Activated T-cell treated with anti-CD3 and anti-CD28 coated beads for 24 hours (primary cell): ENCODE measurements around the gene OR2A25.
"Not testable (repeated sequence)": the region's sequence is repeated elsewhere in the genome, so short reads cannot be mapped to it uniquely, and the experiment has no call there.

Source experiments
- DNase-seq: peaks from one replicate; pipeline ENCODE4 v3.0.0-alpha.2; 2020; ENCODE audit warnings: low read depth

The OR2A25 gene, protein sequence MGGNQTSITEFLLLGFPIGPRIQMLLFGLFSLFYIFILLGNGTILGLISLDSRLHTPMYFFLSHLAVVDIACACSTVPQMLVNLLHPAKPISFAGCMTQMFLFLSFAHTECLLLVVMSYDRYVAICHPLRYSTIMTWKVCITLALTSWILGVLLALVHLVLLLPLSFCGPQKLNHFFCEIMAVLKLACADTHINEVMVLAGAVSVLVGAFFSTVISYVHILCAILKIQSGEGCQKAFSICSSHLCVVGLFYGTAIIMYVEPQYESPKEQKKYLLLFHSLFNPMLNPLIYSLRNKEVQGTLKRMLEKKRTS

DNA sequence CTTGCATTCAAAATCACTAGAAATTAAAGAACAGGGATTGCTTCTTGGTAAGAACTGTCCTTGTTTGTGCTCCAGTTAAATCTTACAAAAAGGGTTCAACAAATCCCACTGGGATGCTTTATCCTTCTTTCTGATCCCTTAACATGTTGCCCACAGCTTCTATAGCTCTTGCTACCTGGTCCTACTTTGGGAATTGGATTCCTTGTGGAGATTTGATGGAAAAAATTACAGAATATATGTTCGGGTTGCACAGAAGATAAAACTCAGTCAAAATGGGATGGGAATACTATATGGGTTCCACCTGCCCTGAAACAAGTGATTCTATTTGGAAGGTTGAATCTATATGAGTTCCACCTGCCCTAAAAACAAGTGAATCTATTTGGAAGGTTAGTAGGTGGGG lies at the start of gene OR2A25:
TSS of gene OR2A25 (plus strand) at position 301 of the 400 bp plus-strand sequence. CDS start 4,409 bp downstream, outside the sequence.
- no peak for DNase-seq

DNA sequence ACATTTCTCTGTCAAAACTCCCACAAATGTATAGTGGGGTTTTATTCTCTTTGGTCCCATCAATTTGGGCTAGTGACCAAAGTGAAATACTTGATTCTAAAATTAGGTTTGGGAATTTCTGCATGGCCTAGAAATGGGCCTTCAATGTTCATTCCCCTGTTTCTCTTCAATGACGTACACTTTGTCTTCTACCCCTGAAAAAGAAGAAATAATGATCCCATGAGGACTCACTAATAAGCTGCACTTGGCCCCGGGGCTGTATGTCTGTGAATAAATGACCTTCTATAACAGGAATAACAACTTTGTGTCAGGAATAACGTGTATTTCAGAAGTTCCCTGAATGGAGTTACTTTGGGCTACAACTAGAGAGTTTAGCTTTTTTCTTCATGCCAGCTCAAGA lies 49.3 kb upstream of the OR2A25 start:
- DNase-seq = no peak

DNA sequence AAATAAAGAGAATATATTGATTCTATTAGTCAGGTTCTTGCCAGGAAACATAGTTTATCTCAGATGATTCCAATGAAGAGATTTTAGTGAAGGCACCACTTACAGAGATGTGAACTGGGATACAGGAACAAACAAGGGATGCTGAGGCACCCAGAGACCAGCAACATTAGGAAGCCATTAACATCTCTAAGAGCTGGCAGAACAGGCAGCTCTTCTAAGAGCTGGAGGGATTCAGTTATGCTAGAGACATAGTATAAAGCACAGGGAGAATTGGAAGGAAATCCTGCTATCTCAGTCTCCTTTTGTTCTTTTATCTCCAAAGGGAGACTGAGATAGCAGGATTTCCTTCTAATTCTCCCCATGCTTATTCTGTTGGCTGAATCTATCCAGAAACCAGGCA lies 47.4 kb upstream of the OR2A25 start:
- DNase-seq = no peak

DNA sequence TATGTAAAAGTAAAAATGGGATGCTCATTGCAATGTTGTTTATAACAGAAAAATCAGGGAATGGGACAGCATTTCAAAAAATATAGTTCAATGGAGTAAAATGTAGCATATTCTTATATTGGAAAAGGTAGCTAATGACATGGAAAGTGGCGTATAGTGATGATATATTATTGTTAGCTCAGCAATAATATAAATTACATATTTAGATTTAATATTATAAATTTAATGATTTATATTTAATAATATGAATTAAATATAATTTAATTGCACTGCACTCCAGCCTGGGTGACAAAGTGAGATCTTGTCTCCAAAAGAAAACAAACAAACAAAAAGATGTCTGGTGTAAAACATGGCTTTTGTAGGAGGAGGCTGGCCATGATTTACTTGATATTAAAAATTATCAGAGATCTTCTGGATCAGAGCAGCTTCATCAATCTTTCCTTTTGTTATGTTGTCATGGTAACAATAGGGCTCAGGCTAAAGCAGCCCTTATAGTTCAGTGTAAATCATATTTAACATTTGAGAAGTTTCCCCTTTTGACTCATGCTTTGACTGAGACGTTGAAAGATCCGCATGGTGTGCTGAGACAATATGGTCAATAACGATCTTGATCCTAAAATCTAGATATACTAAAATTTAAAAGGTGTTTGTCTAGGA lies 46.3 kb upstream of the OR2A25 start:
- no peak for DNase-seq

DNA sequence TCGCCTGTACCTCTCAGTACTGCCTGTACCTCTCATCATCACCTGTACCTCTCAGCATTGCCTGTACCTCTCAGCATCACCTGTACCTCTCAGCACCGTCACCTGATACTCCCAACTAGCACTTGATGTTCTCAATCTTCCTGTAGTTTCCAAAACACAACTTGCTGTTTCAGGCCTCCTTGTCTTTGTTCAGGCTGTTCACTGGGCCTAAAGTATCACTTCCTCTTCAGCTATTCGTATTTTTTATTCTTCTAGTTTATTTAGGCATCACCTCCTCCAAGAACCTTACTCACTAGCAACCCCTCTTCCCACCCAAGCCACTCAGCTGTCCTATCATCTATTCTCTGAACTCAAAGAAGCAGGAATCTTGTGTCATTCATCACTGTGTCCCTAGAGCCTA lies 45.4 kb upstream of the OR2A25 start:
- DNase-seq = no peak

DNA sequence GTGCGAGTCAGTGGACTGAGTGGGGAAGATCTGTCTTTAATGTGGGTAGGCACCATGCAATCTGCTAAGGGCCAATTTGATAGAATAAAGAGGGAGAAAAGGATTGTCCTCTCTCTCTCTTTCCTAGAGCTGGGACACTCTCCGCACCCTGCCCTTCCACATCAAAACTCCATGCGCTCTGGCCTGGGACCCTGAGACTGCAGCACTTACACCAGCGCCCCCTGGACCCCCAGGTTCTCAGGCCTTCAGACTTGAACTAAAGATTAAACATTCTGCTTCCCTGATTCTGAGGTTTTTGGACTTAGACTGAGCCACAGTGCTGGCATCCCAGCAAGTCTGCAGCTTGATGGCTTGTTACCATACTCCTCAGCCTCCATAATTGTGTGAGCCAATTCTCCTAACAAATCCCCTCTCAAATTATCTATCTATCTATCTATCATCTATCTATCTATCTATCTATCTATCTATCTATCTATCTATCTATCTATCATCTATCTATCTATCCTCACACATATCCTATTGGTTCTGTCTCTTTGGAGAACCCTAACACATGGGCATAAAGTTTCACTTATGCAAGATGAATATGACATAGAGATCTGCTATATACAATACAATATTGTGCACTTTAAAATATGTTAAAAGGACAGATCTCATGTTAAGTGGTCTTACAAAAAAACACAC lies 43.3 kb upstream of the OR2A25 start:
- DNase-seq = no peak

DNA sequence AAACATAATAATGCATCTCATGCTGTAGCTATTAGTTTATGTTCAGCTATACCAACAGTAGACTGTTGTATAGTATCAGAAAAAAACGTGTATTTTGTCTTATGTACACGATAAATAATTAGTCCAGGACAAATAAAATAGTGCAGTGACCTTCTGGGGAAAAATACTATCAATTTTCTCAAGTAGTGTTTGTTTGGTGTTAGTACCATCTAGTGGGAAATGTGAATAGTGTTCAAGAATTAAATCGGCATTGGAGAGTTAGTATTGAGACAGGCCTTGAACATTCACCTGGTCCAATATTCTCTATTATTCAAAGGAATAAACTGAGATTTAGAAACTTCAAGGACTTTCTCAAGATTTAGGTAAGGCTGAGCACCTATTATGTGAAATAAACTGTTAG lies 42.5 kb upstream of the OR2A25 start:
- DNase-seq = no peak

DNA sequence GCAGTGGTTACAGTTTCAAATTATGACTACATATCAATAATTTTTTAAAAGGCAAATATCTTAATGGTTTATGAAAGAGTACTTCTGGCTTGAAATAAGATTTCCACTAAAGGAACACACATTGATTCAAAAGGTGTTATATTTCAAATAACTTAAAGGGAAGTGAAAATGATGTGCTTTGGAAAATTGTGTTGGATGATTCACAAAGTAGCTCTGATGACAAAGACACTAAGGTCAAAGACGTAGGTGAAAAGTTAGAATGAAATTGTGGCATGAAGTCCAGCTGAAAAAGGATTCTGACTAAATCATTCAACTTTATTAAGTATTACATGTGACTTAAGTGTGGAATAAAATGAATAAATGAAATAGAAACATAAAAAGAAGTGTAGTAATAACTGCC lies 41.6 kb upstream of the OR2A25 start:
- no peak for DNase-seq

DNA sequence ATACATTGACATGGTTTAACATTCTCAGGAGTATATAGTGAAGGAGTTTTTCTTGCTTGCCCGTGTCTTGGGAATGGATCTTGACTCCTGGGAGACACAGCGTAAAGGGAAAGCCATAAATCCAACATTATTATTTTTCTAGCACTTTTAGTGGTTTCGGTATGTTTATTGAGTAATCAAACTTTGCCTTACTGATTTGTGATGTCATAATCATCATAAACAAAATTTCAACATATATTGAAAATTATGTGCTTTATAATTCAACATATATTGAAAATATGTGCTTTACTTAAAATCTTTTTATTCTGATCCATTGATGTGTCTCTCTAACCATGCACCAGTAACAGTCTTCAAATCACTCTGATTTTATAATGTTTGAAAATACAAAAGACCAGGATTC lies 41.1 kb upstream of the OR2A25 start:
- DNase-seq = no peak

DNA sequence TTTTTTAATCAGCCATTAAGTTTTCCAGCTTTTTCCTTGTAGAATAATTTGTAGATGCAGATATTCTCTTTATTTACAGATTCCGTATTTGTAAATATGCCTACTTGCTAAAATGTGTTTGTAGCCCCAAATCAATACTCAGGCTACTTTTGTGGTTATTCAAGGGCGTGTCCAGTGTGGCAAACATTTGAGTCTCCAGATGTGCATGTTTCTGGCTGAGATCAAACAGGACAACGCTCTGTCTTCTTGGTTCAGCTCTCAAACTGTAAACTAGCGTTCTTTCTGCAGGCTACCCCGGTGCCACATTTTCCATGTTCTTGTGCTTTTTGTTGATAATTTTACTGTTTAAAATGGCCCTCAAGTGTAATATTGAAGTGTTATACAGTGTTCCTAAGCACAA lies 37.1 kb upstream of the OR2A25 start:
- no peak for DNase-seq

DNA sequence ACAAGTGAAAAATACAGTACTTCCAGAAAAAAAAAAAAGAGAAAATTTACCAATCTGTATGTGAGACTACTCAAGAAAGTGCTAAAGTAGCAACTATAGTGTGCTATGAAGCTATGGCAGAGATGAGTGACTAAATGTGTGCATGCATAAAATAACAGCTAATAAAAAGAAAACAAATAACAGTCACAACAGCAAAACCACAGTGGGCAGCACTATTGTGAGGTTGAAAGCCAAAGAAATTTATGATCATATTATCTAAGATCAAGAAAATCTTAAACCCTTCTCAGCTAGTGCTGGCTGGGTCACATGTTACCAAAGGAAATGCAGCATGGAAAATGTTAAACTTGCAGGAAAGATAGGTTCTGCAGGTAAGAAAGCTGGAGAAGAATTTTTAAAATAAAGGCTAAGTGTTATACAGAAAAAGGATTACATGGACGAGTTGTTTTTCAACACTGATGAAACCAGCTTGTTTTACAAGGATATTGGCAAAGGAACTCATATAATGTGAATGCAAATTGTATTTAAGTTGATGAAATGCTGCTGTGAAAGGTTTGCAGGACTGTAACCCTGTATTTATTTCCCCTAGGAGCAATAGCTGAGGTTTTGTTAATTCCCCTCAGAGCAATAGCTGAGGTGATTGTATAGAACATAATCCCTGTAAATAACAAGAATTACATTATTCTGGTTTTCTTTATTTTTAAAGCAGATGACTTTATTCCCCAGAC lies 36.5 kb upstream of the OR2A25 start:
- DNase-seq = no peak

DNA sequence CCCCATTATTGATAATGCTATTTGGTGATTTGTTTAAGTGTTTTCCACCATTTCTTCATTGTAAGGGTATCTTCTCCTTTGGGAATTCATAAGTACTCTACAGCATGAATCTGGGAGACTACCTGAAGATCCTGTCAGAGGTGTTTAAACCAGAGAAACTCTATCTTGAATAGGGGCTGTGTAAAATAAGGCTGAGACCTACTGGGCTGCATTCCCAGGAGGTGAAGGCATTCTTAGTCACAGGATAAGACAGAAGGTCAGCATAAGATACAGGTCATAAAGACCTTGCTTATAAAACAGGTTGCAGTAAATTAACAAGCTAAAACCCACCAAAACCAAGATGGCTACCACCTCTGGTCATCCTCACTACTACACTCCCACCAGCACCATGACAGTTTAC lies 34.2 kb upstream of the OR2A25 start:
- no peak for DNase-seq

DNA sequence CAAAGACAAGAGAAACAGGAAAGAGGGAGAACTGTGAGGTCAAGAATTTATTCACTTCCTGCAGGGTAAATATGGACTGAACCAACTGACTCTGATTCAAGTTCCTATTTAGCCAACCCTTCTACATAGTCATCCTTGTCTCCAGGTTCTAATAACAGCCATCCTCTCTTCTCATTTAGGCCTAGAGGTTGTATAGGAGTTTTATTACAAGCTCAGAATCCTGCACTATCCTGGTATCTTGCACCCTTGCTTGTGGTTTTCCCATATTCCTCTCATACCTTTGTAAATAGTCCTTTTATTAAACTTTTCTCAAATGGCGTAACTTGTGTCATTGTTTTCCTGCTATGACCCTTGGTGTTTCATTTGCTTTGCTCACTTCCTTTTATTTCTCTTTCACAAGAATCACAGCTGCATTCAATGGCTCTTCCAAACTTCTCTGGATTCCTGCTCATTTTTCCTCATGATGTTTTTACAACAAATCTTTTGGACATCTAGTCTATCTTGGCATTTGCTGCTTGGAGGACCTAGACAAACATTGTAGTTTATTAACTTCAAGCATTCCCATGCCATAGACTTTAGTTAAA lies 33.2 kb upstream of the OR2A25 start:
- no peak for DNase-seq

DNA sequence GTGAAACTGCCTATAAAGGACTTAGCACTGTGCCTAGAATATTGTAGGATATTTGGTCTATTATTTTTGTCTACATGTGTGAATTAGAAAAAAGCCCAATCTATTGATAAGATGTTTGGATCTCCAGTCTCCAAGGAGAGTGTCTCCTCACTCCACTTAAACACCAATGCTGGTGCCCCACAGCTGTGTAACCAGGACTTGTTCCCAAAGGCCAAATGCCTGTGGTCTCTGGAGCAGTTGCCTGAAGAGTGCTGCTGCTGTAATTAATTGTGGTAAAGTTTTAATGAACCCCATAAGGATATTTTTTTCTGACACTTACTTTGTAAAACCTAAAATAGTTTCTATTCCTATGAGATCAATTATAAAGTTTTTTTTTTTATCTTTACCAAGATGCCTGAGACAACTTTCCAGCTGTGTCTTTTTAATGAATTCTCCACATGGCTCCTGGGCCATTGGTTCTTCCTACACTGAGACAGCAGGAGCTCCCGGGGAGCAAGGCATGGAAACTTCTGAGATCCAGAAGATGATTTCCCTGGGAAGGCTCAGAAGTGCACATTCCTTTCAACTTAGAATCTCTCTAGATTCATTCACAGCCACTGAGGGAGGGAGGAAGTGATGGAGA lies 32.1 kb upstream of the OR2A25 start:
- DNase-seq = no peak

DNA sequence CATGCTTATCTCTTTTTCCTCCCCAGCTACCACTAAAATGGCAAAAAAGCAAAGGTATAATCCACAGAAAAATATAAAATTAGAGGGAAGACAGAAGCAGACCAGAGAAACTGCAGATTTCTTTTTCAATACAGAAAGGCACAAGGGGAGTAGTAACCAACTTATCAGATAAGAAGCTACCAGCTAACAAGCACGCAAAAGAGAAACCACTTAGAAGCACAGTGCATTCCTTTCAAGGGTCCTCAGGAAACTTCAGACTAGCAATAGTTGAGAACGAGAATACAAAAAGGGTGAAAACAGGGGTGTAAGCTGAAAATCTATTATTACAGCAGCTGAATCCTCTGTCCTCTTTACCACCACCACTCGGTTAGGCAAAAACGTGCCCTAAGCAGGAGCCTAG lies 30.7 kb upstream of the OR2A25 start:
- no peak for DNase-seq

DNA sequence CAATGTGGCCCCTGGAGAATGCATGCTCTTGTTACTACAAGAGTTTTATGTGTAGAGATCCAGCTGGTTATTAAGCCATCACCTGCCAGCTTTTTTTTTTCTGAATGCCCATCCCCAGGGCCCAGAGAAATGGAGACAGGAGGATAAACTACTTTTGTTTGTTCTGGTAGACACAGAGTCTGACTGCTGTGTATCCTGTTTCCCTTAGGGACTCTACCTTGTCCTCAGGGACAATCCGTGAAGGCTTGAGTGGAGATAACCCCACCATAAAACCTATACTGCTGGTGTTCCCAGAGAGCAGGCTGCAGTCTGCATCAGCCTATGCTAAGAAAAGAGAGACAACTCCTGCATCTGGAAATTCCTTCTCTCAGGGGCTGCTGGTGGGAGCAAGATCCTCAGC lies 21.0 kb upstream of the OR2A25 start, which contains the start of gene OR2A5:
TSS of gene OR2A5 (plus strand) at position 301 of the 400 bp plus-strand sequence. CDS start 1,454 bp downstream, outside the sequence.
- no peak for DNase-seq

DNA sequence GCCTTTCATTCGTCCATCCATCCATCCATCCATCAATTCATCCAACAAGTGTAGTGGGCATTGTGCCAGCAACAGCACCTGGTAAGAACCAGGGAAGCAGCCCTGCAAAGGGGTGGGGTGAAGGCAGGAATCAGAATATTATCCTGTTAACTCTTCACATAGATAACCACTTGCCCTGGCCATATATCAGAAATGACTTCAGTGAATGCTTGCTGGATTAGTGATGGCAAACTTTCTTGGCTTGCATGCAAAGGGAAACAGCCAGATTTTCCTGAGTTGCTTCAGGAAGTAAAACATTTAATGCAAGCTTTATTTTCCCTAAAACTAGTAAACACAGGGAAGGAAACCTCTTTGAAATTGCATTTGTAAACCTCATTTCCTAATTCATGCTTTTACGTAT lies 20.1 kb upstream of the OR2A25 start:
- no peak for DNase-seq

DNA sequence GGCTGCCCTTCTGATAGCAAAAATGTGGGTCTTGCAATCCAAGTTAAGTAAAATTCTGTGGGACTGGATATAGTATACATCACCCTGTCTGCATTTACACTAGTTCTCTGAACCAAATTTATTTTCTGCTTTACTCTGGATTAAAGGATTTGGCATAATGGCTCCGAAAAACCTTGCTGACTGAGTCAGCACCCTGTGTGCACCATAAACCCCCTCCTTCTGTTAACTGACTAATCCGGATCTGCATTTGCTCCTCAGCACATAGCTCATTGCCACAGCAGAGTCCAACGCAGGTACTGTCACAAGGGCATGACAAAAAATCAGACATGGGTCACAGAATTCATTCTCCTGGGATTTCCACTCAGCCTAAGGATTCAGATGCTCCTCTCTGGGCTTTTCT lies 19.5 kb upstream of the OR2A25 start:
- no peak for DNase-seq

DNA sequence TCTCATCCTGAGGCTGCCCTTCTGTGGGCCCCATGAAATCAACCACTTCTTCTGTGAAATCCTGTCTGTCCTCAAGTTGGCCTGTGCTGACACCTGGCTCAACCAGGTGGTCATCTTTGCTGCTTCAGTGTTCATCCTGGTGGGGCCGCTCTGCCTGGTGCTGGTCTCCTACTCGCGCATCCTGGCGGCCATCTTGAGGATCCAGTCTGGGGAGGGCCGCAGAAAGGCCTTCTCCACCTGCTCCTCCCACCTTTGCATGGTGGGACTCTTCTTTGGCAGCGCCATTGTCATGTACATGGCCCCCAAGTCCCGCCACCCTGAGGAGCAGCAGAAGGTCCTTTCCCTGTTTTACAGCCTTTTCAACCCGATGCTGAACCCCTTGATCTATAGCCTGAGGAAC lies 18.7 kb upstream of the OR2A25 start:
- not testable (repeated sequence) for DNase-seq

DNA sequence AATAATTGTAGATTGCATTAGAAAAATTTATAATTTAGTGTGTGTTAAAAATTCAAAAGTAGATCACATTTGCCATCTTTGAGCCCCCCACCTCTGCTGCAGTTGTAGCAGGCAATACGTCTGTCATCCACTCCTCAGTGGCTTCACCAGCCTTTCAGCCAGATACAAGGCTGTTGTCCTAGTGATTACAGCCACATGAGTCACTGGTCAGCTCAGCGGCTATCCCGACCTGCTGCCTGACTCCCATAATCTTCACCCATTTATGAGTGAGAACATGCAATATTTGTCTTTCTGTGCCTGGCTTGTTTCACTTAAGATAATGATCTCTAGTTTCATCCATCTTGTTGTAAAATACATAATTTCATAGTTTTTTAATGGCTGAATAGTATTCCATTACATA lies 11.7 kb upstream of the OR2A25 start:
- no peak for DNase-seq

DNA sequence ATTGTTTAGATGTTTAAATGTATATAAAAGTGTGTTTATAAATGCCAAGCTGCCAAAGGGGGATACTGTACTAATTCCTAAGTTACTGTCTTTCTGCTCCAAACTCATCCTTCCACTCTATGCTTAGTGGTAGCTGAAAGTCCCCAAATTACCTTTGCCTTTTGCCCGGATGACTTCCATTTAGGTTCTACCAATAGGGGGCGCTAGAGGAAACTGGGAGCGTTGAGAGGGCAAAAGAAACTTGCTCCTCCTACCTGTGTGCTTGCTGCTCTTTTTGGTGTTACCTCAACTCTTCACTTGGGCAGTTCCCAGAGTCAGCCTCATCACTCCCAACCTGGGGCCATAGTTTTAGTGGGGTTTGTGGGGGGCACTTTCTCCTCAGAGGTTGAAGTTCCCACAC lies 5.9 kb upstream of the OR2A25 start:
- DNase-seq = no peak

DNA sequence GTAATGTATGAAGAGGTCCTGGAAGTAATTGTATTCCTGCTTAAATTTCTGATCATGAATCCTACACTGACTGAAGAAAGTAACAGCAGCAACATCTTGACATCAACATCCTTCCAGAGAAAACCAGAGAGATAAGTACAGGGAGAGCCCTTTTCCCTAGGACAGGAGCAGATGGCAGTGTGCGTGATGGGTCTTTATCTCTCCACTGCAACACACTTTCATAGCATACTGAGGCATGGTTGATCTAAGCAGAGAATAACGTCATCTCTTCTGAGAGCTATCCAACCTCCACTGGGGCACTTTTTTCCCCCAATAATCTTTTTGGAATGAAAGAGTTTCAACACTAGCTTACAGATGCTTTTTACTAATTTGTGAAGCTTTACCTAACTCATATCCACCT lies 342 bp downstream of the OR2A25 start:
- no peak for DNase-seq
